ENCODE data around the gene PRR14.
A peak's percentile ranks its signal among the peaks of the same experiment; 100 is the strongest.

Gene PRR14

GRCh38 chr16:30669026-30669902, 18.5 kb downstream of the PRR14 start:
- TF ChIP-seq CREB5 (CRISPR knock-in tag; IDR thresholded peaks at IDR 0.05; ENCODE audit: low read depth) (no peak), CSRNP3 (CRISPR knock-in tag; IDR thresholded peaks at IDR 0.05) (no peak), BACH2 (CRISPR knock-in tag; IDR thresholded peaks at IDR 0.05; ENCODE audit: borderline replicate concordance) (no peak), OSR1 (CRISPR knock-in tag; IDR thresholded peaks at IDR 0.05) (no peak), CSDC2 (CRISPR knock-in tag; IDR thresholded peaks at IDR 0.05) (no peak), RARB (CRISPR knock-in tag; IDR thresholded peaks at IDR 0.05) (no peak), ARNTL (CRISPR knock-in tag; IDR thresholded peaks at IDR 0.05; ENCODE audit: borderline replicate concordance, low read depth) (no peak), POU6F1 (CRISPR knock-in tag; IDR thresholded peaks at IDR 0.05; ENCODE audit: borderline replicate concordance, low read depth) (no peak), ZNF70 (CRISPR knock-in tag; IDR thresholded peaks at IDR 0.05) (no peak), ZFP30 (CRISPR knock-in tag; IDR thresholded peaks at IDR 0.05) (no peak), TOX (CRISPR knock-in tag; IDR thresholded peaks at IDR 0.05; ENCODE audit: borderline replicate concordance) (no peak), ESRRG (CRISPR knock-in tag; IDR thresholded peaks at IDR 0.05) (no peak)
- ATAC-seq, result no peak

GRCh38 chr16:30669903-30670824, 19.4 kb downstream of the PRR14 start:
- TF ChIP-seq OSR1 (CRISPR knock-in tag; IDR thresholded peaks at IDR 0.05), result no peak
- no peak for TF ChIP-seq ISL1 (CRISPR knock-in tag; IDR thresholded peaks at IDR 0.05)
- TF ChIP-seq RARB (CRISPR knock-in tag; IDR thresholded peaks at IDR 0.05), result no peak
- ATAC-seq, result peak; percentile 22; the same call in 1 of the 3 replicates

GRCh38 chr16:30675143-30675542, 24.4 kb downstream of the PRR14 start:
- TF ChIP-seq PATZ1 (CRISPR knock-in tag; IDR thresholded peaks at IDR 0.05; ENCODE audit: borderline replicate concordance) (no peak), ZC3H10 (CRISPR knock-in tag; IDR thresholded peaks at IDR 0.05) (no peak), TOX (CRISPR knock-in tag; IDR thresholded peaks at IDR 0.05; ENCODE audit: borderline replicate concordance) (no peak), ESRRG (CRISPR knock-in tag; IDR thresholded peaks at IDR 0.05) (no peak), CSDC2 (CRISPR knock-in tag; IDR thresholded peaks at IDR 0.05) (no peak), GLIS3 (CRISPR knock-in tag; IDR thresholded peaks at IDR 0.05) (no peak), PPARA (CRISPR knock-in tag; IDR thresholded peaks at IDR 0.05; ENCODE audit: borderline replicate concordance) (no peak), TCF4 (CRISPR knock-in tag; IDR thresholded peaks at IDR 0.05; ENCODE audit: borderline replicate concordance) (no peak), ZFP30 (CRISPR knock-in tag; IDR thresholded peaks at IDR 0.05) (no peak), TSHZ2 (CRISPR knock-in tag; IDR thresholded peaks at IDR 0.05) (no peak), ZFP3 (CRISPR knock-in tag; IDR thresholded peaks at IDR 0.05) (no peak), BACH2 (CRISPR knock-in tag; IDR thresholded peaks at IDR 0.05; ENCODE audit: borderline replicate concordance) (no peak), CSRNP3 (CRISPR knock-in tag; IDR thresholded peaks at IDR 0.05) (no peak), OSR1 (CRISPR knock-in tag; IDR thresholded peaks at IDR 0.05) (no peak), ISL1 (CRISPR knock-in tag; IDR thresholded peaks at IDR 0.05) (no peak)
- no peak for ATAC-seq

Data from SK-N-SH treated with all-trans-retinoic acid at 6 μM for 48 hours (cell line).